Raji (cell line): ENCODE results near the gene S100A11.

Source experiments
- POLR2A ChIP-seq: IDR thresholded peaks from 2 replicates; pipeline ENCODE4 v1.6.1; 2011; ENCODE audit warnings: low read depth, low read length, control low read depth; ENCODE audit not compliant: insufficient read depth

Gene S100A11

GRCh38 chr1:152047413-152047729, 10.6 kb upstream of the S100A11 start:
- no peak for TF ChIP-seq POLR2A

- TF ChIP-seq POLR2A = no peak
These were observed 7.6 kb upstream of the S100A11 start for GRCh38 chr1:152044386-152044785.

GRCh38 chr1:152043870-152044269, 7.1 kb upstream of the S100A11 start:
- TF ChIP-seq POLR2A = no peak

- no peak for TF ChIP-seq POLR2A
These were observed 5.2 kb upstream of the S100A11 start for GRCh38 chr1:152042030-152042429.

GRCh38 chr1:152039886-152040285, 3.1 kb upstream of the S100A11 start:
- TF ChIP-seq POLR2A = no peak

GRCh38 chr1:152039461-152039860, 2.7 kb upstream of the S100A11 start:
- no peak for TF ChIP-seq POLR2A

- no peak for TF ChIP-seq POLR2A
These were observed 2.1 kb upstream of the S100A11 start for GRCh38 chr1:152038871-152039270.

GRCh38 chr1:152035539-152036266, 1.1 kb downstream of the S100A11 start:
- TF ChIP-seq POLR2A = no peak

GRCh38 chr1:152034654-152035538, 1.9 kb downstream of the S100A11 start:
- no peak for TF ChIP-seq POLR2A

- TF ChIP-seq POLR2A = no peak
These were observed 2.5 kb downstream of the S100A11 start for GRCh38 chr1:152034324-152034653.

GRCh38 chr1:152029929-152030211, 6.9 kb downstream of the S100A11 start:
- no peak for TF ChIP-seq POLR2A

- TF ChIP-seq POLR2A = no peak
These were observed 7.5 kb downstream of the S100A11 start for GRCh38 chr1:152029144-152029928.

- no peak for TF ChIP-seq POLR2A
These were observed 9.9 kb downstream of the S100A11 start for GRCh38 chr1:152026895-152027294.

GRCh38 chr1:152024223-152024622, 12.6 kb downstream of the S100A11 start:
- no peak for TF ChIP-seq POLR2A

GRCh38 chr1:152023221-152023620, 13.6 kb downstream of the S100A11 start:
- no peak for TF ChIP-seq POLR2A

GRCh38 chr1:152022474-152022873, 14.3 kb downstream of the S100A11 start:
- TF ChIP-seq POLR2A = no peak
